C4-2B (cell line): Measurements from ENCODE around the gene KCNIP4.

Source experiments
- CTCF ChIP-seq: fragments of 450-650 bp; conservative IDR thresholded peaks from 2 replicates; pipeline ENCODE4 v1.5.1; 2017; ENCODE audit warnings: mild to moderate bottlenecking
- ZFX ChIP-seq: fragments of 450-650 bp; IDR thresholded peaks from 2 replicates; pipeline ENCODE4 v1.6.1; 2017

- TF ChIP-seq CTCF: no peak
- no peak for TF ChIP-seq ZFX
Measured at GRCh38 chr4:21544955-21545354, 403.6 kb downstream of the KCNIP4 start.
